ENCODE results near the gene HS2ST1. TPM values are rescaled to one million over a fixed set of nuclear protein-coding genes. Genes with fewer than 3 reads are reported as not detected.
A peak's percentile ranks its signal among the peaks of the same experiment; 100 is the strongest.
"Not testable (repeated sequence)": the region's sequence is repeated elsewhere in the genome, so short reads cannot be mapped to it uniquely, and the experiment has no call there.

The HS2ST1 gene
- total RNA-seq, 6 donors from 2014 or later: 8.4 to 20.3 (median 13.9) TPM

DNA sequence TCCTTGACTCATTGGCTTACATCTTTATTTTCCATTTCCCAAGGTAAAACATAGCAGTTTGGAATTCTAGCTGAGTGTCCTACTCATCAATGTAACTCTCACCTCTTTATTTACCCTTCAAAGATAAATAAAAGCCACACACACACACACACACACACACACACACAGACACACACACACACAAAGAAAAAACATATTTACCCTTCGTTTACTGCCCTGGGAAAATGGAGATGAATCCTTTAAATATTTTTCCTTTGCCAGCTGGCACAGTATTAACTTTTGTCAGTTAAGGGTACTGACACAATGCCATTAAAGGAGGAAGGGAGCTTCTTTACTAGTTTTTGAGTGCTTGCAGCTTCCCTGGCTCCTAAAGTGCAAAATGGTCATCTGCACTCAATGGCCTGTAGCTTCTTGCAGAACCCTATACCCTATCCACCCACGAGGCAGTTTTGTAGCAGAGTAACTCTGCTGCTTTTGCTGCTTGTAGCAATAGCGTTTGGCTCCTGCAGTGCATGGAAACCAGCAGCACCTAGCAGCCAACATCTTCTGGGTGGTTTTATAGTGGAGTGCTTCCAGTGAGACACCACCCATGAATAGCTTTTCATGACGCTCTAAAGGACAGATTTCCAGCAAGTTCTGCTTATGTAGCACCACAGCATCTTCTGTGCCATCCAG is 103.7 kb downstream of the HS2ST1 start:
- no peak for DNase-seq
- H3K4me1 ChIP-seq: peaks cover 0 to 6% (median 0%) of the 10 kb centered on the region in 4 donors
- 59 to 64% methylated on average over 4 of the region's 4 CpGs for WGBS, 2 donors
- H3K36me3 ChIP-seq: no peaks in the 10 kb centered on the region
- TF ChIP-seq, protein P1, sequence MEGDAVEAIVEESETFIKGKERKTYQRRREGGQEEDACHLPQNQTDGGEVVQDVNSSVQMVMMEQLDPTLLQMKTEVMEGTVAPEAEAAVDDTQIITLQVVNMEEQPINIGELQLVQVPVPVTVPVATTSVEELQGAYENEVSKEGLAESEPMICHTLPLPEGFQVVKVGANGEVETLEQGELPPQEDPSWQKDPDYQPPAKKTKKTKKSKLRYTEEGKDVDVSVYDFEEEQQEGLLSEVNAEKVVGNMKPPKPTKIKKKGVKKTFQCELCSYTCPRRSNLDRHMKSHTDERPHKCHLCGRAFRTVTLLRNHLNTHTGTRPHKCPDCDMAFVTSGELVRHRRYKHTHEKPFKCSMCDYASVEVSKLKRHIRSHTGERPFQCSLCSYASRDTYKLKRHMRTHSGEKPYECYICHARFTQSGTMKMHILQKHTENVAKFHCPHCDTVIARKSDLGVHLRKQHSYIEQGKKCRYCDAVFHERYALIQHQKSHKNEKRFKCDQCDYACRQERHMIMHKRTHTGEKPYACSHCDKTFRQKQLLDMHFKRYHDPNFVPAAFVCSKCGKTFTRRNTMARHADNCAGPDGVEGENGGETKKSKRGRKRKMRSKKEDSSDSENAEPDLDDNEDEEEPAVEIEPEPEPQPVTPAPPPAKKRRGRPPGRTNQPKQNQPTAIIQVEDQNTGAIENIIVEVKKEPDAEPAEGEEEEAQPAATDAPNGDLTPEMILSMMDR (IDR thresholded peaks at IDR 0.05): no peak
- TF ChIP-seq POLR2A (IDR thresholded peaks at IDR 0.05) (no peak), EP300 (IDR thresholded peaks at IDR 0.05) (no peak), POLR2AphosphoS5 (IDR thresholded peaks at IDR 0.05) (no peak)
- no peak for ATAC-seq (ENCODE audit: low FRiP score in 2 of 2)
- no peak overlapping the region for H3K27ac ChIP-seq
- peaks cover 0 to 10% (median 5%) of the 10 kb centered on the region in 4 donors for H3K9me3 ChIP-seq
- no peak overlapping the region for H3K4me3 ChIP-seq
- H3K27me3 ChIP-seq: no peaks in the 10 kb centered on the region

DNA sequence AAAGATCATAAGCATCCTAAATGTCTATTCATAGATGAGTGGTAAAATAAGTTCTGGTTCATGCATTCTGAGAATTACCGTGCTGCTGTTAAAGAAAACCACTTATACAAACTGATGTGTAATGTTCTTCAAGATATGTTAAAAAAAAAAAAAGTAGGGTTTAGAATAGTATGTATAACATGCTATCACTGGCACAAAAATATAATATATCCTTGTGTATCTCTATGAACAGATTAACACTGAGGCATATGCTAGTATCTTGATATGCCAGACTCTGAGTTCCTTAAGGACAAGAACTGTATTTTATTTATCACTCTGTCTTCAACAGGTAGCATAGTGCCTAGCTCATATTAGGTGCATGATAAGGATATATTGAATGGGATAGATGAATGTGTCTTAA is 108.9 kb downstream of the HS2ST1 start:
- no peak overlapping the region for H3K27ac ChIP-seq
- no peaks in the 10 kb centered on the region for H3K27me3 ChIP-seq
- no peaks in the 10 kb centered on the region for H3K9me3 ChIP-seq
- DNase-seq (no peak), ATAC-seq (ENCODE audit: low FRiP score in 2 of 2) (no peak)
- H3K4me1 ChIP-seq: peaks cover 0 to 2% (median 0%) of the 10 kb centered on the region in 4 donors
- H3K4me3 ChIP-seq: no peak overlapping the region
- no peak for TF ChIP-seq POLR2A (IDR thresholded peaks at IDR 0.05)
- TF ChIP-seq, protein P1 (IDR thresholded peaks at IDR 0.05): no peak
- WGBS, 2 donors: 0 to 100% methylated on average over 1 of the region's 1 CpG
- H3K36me3 ChIP-seq: no peaks in the 10 kb centered on the region

DNA sequence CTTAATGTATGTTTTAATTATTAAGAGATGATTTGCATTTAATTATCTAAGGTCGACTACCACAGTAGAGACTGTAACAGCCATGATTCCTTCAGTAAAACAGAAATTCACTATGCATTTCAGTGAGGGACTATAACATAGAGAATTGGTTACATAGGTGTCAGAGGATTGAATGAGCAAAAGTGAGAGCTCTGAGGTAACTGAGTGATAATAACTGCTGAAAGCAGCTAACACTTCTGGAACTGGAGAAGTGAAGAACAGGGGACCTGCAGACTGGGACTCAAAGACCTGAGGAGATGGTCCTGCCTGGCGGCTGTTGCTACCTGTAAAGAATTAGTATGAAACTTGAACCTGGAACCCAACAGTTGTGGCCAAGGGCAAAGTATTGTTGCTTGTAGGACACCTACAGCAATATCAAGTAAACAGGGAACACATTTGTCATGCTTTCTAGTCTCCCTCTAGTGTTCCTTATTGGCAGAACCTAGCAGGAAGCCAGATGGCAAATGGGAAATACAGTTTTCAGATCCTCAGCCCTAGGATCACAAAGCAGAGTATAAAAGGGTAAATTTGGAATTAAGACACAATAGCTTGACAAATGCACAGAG is 110.6 kb downstream of the HS2ST1 start:
- no peaks in the 10 kb centered on the region for H3K9me3 ChIP-seq
- H3K4me3 ChIP-seq: no peak overlapping the region
- no peaks in the 10 kb centered on the region for H3K27me3 ChIP-seq
- no peak for DNase-seq
- ATAC-seq (ENCODE audit: low FRiP score in 2 of 2): peak in 1 of 2 donors; percentile 56
- H3K27ac ChIP-seq: no peak overlapping the region
- no peaks in the 10 kb centered on the region for H3K36me3 ChIP-seq
- 89 to 98% methylated on average over 2 of the region's 2 CpGs for WGBS, 2 donors
- H3K4me1 ChIP-seq: no peaks in the 10 kb centered on the region
- TF ChIP-seq, protein P1 (IDR thresholded peaks at IDR 0.05): peak in 2 of 6 experiments; percentile 13 to 38
- TF ChIP-seq POLR2AphosphoS5 (IDR thresholded peaks at IDR 0.05): no peak

DNA sequence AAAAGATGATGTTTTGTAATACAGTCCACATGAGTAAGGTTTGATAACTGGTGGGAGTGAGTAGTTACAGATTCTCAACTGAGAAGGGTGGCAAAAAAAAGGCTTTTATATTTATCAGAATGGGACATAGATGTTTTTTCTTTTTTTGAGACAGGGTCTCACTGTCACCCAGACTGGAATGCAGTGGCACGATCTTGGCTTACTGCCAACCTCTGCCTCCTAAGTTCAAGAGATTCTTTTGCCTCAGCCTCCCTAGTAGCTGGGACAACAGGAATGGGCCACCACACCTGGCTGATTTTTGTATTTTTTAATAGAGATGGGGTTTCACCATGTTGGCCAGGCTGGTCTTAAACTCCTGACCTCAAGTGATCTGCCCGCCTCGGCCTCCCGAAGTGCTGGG is 113.1 kb downstream of the HS2ST1 start:
- not testable (repeated sequence) for H3K27ac ChIP-seq; H3K9me3 ChIP-seq; H3K27me3 ChIP-seq; ATAC-seq (ENCODE audit: low FRiP score in 2 of 2); DNase-seq; H3K4me3 ChIP-seq; H3K4me1 ChIP-seq; H3K36me3 ChIP-seq
- WGBS, 2 donors: 81 to 83% methylated on average over 4 of the region's 4 CpGs

DNA sequence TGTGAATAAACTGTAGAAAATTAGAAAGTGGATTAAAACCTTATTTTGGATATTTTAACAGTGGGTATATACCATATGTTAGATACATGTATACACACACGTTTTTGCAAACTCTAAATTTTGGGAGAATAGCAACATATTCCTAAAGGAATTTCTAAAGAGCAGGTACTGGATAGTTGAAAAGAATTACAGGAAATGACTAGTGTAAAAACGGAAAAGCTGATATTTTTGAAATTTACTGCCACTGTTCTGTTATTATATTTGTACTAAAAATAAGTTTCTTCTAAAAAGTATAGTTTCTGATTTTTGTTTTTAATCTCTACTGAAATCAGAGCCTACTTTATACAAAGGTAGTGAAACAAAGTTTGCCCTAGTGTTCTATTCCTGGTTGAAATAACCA is 114.1 kb downstream of the HS2ST1 start:
- DNase-seq (no peak), ATAC-seq (ENCODE audit: low FRiP score in 2 of 2) (no peak)
- Histone ChIP-seq H3K36me3 (no peaks in the 10 kb centered on the region), H3K4me1 (no peaks in the 10 kb centered on the region), H3K27ac (no peak overlapping the region), H3K4me3 (no peak overlapping the region), H3K27me3 (no peaks in the 10 kb centered on the region), H3K9me3 (no peaks in the 10 kb centered on the region)
- TF ChIP-seq POLR2AphosphoS5 (IDR thresholded peaks at IDR 0.05): no peak
- TF ChIP-seq, protein P1 (IDR thresholded peaks at IDR 0.05): no peak
- 75 to 81% methylated on average over 2 of the region's 2 CpGs for WGBS, 2 donors

Data from upper lobe of left lung (tissue), 6 donors.